NOMO-1 treated with DMSO at 0.1 percent for 48 hours (cell line): Measurements from ENCODE around the gene PLEKHM3.

Experiments used
- DNase-seq: peaks from one replicate; lab custom pipeline; 2025; ENCODE audit not compliant: unreplicated experiment; lab: John Stamatoyannopoulos, UW

The PLEKHM3 gene

GRCh38 chr2:207895274-207895860 is 130.0 kb downstream of the PLEKHM3 start:
- no peak for DNase-seq

GRCh38 chr2:207892716-207893402 is 132.5 kb downstream of the PLEKHM3 start:
- DNase-seq: no peak

DNA sequence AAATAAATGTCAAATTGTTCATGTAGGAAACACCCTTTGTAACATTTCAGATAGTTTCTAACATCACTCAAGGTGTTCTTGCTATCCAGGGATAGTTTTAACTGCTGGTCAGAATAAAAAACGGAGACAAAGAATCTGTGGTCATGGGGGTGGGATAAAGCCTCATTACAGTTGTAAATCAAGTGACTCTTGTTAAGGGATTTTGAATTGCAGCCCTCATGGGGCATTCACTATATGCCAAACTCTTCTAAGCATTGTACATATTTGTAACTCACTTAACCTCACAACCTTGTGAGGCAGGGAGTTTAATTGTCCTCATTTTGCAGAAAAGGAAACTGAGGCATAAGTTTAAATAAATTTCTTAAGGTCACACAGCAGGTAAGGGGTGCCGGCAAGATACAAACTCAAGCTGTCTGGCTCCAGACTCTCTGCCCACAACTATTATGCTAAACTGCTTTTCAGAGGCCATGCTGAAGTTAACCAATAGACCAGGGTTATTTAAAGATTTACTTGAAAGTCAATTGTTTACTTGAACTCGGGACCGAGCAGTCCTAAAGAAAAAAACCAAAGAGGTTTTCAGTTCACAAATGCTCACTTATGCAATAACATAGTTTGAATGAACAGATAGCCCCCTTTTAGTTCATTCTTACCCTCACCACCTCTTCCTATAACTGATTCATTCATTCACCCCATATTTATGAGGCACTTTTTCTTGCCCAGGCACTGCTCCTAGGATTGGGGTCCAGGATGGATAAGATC is 134.1 kb downstream of the PLEKHM3 start:
- DNase-seq: no peak

GRCh38 chr2:207887500-207887899 is 137.8 kb downstream of the PLEKHM3 start:
- no peak for DNase-seq

DNA sequence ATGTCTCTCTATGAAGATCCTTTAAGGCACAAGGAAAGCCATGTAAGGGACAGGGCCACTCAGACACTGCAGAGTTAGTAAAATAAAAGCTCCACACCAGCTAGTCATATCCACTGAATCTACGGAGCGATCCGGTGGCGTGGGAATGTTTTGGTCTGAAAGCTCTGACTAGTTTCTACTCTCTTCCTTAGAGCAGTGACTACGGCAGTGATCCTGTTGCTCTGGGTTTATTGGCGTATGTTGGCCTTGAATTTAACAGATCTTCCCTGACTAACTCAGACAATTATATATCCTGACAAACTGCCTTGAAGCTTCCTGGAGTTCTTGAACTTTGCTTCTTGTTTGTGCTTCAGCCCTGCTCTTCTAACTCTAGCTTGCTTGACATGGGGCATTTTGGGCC is 140.3 kb downstream of the PLEKHM3 start:
- DNase-seq: no peak

GRCh38 chr2:207884127-207884526 is 141.2 kb downstream of the PLEKHM3 start:
- no peak for DNase-seq

GRCh38 chr2:207883002-207883780 is 142.1 kb downstream of the PLEKHM3 start:
- no peak for DNase-seq

DNA sequence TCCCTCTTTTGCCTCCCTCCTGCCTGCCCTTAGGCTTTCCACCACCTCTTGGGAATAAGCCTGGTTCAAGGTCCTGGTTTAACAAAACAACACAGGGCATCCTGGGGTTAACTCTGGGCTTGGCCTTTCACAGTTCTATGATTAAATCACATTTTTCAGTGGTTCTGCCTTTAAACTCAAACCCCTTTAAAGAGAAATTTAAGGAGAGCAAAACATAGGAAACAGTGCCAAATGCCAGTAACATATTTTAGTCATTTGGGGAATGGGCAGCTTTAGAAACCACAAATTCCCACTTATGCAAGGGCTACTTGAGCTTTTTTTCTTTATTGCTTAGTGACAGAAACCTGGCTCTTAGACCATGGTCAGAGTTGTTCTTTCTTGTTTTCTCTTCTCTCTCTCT is 143.4 kb downstream of the PLEKHM3 start:
- no peak for DNase-seq

DNA sequence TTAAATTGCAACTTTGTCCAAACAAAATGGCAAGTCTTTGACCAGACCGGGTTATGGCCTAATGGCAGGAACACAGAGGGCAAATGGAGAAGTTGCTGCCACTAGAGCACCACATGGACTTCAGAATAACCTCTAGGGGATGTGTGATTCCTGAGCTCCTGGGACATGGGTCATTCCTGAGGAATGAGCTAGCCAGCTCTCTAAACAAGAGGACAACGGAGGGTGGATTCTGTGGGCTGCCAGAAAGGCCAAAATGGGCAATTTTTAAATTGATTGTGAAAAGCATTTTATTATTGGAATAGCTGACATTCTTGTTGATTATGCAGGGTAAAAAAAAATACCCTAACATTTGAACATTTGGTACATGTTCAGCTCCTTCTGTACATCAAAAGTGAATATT is 145.8 kb downstream of the PLEKHM3 start:
- no peak for DNase-seq

GRCh38 chr2:207876842-207877535 is 148.3 kb downstream of the PLEKHM3 start:
- DNase-seq: peak; percentile 20

- DNase-seq: no peak
These were observed 149.7 kb downstream of the PLEKHM3 start for GRCh38 chr2:207875473-207876212.

- no peak for DNase-seq
These were observed 151.5 kb downstream of the PLEKHM3 start for GRCh38 chr2:207873794-207874193.

- no peak for DNase-seq
These were observed 153.4 kb downstream of the PLEKHM3 start for GRCh38 chr2:207871911-207872310.

DNA sequence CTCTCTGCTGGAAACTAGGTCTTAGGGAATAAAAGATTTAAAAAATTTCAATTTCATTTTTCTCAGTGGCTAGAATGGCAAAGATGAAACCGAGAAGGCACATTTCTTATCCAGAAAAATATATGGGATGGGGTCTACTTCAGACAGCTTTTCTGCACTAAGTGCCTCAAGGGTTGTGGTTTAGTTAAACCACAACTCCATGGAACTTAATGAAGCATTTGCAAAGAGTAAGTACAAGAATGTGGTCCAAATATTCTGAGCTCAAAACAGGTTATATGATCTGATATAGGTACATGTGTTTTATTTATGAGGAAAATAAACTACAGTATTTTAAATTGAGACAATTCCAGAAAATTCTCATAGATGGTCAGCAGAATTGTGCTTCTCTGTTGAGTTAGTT is 153.8 kb downstream of the PLEKHM3 start:
- DNase-seq: no peak

GRCh38 chr2:207870814-207871213 is 154.5 kb downstream of the PLEKHM3 start:
- DNase-seq: no peak

GRCh38 chr2:207869784-207870778 is 155.2 kb downstream of the PLEKHM3 start:
- peak; percentile 52 for DNase-seq

GRCh38 chr2:207868855-207869596 is 156.3 kb downstream of the PLEKHM3 start:
- no peak for DNase-seq

DNA sequence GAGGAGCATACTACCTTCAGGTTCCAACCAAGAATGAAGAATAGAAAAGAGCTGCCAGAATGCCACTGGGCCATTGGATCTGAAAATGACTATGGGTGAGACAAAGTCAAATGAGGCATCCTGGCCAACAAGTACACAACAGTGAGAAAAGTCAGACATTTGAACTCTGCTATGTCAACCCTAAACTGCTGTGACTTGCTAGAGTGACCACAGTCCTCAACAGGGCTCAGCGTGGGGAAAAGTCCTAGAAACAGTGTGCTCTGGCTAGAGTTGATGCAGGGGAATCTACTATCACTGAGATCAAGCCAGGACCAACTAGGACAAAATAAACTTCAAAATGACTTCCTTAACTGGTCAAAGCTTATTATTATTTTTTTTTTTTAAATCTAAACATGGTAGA is 157.4 kb downstream of the PLEKHM3 start:
- no peak for DNase-seq
